ENCODE measurements around the gene ASPSCR1.
A peak's percentile ranks its signal among the peaks of the same experiment; 100 is the strongest.

ASPSCR1 gene

GRCh38 chr17:81977211-81977808, at the start of gene ASPSCR1:
Gene ASPSCR1 (plus strand): TSS chr17:81977629. CDS start chr17:81977647, 18 bp downstream.
- DNase-seq (ENCODE audit: low spot score): peak; percentile 96

DNA sequence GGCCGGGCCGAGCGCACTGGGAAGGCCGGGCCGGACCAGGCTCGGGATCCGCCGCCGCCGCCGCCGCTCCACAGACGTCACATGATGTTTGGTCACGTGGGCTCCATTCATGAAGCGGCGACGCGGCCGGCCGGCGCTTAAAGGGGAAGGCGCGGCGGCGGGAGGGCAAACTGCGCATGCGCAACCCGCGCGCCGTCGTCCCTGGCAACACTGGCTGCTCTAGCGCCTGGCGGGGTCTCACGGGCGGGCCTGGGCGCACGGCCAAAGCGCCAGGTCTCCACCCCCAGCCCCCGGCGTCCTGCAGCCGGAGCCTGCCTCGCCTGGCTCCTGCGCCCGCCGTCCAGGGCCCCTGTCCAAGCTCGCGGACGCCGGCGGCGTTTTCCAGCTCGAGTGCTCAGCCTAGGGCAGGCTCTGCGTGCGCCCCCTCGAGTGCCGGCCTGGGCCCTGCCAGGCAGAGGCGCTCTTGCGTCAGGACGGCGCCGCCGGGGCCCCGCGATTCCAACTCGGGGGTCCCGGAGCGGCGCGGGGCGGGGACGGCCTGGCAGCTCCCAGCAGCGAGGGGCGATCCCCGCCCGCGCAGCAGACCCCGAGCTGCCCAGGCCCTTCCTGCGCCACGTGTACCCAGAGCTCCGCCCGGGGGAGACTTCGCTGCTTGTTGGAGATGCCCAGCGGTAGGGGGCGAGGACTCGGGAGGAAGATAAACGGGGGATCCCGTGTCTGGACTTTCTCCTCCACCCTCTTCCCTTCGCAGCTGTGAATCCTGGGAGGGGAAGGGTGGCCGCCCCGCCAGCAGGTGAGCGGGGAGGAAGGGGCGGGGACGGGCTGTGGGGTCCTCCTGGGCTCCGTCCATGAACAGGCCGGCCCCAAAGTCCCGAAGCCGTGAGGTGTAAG, 49.5 kb upstream of the ASPSCR1 start, which contains the start of gene MAFG:
Gene MAFG, minus strand, starts transcription at position 83 of the 891 bp plus-strand sequence. CDS start 4,550 bp downstream, outside the sequence.
- DNase-seq (ENCODE audit: low spot score): peak; percentile 98

- no peak for DNase-seq (ENCODE audit: low spot score)
These were observed 48.7 kb upstream of the ASPSCR1 start for GRCh38 chr17:81928544-81929252.

GRCh38 chr17:81929253-81930141, 47.9 kb upstream of the ASPSCR1 start:
- no peak for DNase-seq (ENCODE audit: low spot score)

DNA sequence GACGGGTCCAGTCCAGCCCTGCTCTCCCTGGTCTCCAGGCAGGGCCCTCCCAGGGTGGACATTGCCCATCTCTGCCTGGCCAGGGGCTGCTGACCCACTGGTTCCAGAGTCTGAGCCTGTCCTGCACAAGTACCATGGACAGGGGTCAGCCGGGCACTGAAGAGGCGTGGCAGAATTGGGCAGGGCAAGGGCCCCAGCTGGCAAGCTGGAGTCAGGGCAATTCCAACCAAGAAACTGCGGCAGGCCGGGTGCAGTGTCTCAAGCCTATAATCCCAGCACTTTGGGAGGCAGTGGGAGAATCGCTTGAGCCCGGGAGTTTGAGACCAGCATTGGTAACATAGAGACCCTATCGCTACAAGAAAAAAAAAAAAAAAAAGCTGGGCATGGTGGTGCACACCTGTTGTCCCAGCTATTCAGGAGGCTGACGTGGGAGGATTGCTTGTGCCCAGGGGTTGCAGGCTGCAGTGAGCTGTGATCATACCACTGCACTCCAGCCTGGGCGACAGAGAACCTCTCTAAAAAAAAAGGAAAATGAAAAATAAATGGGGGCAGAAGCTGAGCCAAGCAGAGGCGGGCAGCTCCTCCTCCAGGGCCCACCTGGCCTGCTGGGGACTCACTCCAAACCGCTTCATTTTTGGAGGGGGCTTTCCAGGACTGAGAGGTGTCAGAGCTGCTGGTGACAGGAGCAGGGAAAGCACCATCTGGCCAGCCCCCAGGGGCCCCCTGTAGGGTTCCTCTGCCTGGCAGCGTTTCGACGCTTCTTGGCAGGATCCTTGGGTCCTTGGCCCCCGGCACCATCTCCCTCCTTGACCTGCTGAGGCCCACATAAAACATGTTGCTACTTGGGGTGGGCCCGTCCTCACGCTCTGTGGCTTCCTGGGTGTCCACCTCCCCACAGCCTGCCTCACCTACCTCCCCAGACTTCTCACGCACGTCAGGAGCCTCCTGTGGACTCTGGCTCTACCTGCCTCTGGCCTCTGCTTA, 47.0 kb upstream of the ASPSCR1 start:
- DNase-seq (ENCODE audit: low spot score): no peak

- DNase-seq (ENCODE audit: low spot score): no peak
These were observed 46.3 kb upstream of the ASPSCR1 start for GRCh38 chr17:81931189-81931556.

DNA sequence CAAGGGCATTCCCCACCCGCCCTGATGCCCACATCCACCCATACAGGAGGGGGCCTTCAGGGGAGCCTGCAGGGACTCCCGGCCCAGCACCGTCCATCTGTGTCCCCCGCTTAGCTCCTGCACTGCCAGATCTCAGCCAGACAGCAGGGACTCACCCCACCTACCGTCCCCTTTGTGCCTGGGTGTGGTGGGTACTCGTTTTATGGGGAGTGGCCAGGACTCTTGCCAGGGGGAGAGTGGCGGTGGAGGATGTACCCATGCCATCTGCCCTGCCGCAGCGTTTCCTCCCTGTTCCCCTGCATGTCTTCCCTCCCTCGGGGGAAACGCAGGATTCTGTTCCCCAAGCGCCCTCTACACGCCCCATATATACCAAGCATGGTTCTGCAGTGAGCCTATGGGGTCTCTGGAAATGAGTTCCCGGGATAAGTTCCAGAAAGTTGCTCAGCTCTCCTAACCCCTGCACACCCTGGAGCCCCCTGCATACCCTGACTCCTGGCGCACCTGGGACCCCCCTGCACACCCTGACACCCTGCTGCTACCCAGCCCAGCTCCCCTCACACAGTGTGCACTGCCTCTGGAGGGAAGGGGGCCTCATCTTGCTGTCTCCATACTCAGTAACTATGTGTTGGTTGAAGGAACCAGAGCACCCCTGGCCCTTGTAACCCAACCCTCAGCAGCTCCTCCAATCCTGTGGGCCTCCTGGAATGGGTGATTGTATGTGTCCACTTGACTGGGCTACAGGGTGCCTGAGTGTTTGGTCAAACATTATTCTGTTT, 45.7 kb upstream of the ASPSCR1 start:
- no peak for DNase-seq (ENCODE audit: low spot score)

- no peak for DNase-seq (ENCODE audit: low spot score)
These were observed 45.0 kb upstream of the ASPSCR1 start for GRCh38 chr17:81932333-81932983.

GRCh38 chr17:81933178-81933699, 44.2 kb upstream of the ASPSCR1 start:
- DNase-seq (ENCODE audit: low spot score): no peak

DNA sequence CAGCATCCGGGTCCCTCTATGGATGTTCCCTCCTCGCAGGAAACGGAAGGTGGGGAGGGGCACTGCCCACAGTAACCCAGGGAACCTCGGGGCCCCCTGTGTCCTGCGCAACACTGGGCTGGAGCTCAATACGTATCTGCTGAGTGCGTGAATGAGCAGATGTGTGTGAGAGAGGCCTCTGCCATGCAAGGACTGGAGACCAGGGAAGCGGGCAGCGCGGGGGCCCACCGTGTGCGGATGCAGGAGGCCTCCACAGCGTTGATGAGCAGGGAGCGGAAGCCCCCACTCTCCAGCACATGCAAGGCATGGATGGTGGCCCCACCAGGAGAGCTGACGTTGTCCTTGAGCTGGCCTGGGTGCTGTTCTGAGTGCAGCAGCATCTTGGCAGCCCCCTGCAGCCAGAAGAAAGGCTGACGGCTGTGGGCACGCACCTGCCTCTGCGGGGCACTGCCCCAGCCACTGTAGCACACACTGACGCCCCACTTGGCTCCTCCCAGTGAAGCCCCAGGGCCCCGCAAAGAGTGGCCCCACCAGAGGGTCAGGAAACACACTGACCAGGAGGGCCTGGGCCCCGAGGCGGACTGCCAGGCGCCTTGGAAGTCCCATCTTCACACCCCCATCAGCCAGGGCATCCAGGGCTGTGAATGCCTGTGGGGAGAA, 43.2 kb upstream of the ASPSCR1 start:
- DNase-seq (ENCODE audit: low spot score): no peak

- DNase-seq (ENCODE audit: low spot score): no peak
These were observed 42.4 kb upstream of the ASPSCR1 start for GRCh38 chr17:81934850-81935708.

DNA sequence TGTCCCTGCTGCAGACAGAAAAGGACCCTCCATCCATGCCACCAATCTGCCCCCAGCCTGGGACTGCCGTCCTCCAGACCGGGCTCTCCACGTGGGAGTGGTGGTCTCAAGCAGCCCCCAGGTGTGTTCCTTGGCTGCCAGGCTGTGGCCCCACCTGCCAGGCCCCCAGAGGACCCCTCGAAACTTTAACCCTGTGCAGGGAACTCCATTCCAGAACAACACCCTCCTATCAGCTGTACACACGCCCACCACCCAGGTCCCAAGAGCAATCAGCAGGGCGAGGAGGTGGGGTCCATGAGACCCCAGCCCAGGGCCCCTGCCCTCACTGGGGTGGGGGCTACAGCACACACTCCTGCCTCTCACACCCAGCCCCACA, 41.7 kb upstream of the ASPSCR1 start:
- DNase-seq (ENCODE audit: low spot score): no peak

DNA sequence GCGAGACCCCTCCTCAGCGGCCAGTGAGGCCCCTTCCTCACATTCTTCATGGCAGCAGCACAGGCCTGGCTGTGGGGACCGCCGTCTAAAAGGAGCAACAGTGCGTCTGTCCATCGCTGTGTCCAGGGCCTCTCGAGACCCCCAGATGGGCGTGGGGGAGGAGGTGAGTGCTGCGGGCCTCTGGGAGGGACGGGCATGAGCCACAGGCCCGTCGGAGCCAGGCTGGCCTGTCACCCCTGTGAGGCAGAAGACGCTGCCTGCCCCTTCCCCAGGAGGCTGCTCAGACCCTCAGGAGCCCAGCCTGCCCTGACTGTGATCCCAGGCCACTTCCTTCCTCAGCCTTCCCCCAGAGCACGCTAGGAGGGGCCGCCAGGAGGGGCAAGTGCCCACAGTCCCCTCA, 38.2 kb upstream of the ASPSCR1 start:
- no peak for DNase-seq (ENCODE audit: low spot score)

- DNase-seq (ENCODE audit: low spot score): no peak
These were observed 37.5 kb upstream of the ASPSCR1 start for GRCh38 chr17:81939881-81940385.

GRCh38 chr17:81940538-81941483, 36.6 kb upstream of the ASPSCR1 start:
- no peak for DNase-seq (ENCODE audit: low spot score)
